ENCODE measurements around the gene C2orf74.
"Not testable (repeated sequence)": the region's sequence is repeated elsewhere in the genome, so short reads cannot be mapped to it uniquely, and the experiment has no call there.

Gene C2orf74

DNA sequence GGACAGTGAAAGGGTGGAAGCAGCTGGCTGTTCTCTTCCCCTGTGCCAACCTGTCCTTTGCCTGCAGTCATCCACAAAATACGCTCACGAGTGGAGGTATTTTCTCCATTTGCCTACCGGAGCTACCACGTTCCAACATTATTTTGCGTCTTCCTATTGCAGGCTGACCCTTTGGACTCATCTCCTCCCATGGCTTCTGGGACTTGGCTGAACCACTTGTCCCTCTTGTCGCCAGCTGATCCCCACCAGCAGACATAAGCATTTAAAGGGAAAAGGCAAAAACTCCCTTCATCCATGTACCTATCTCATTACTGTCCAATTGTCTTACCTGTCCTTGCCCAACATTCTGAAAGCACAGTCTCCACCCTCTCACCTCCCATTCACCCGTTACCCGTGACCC, 13.0 kb downstream of the C2orf74 start:
- DNase-seq, result no peak

DNA sequence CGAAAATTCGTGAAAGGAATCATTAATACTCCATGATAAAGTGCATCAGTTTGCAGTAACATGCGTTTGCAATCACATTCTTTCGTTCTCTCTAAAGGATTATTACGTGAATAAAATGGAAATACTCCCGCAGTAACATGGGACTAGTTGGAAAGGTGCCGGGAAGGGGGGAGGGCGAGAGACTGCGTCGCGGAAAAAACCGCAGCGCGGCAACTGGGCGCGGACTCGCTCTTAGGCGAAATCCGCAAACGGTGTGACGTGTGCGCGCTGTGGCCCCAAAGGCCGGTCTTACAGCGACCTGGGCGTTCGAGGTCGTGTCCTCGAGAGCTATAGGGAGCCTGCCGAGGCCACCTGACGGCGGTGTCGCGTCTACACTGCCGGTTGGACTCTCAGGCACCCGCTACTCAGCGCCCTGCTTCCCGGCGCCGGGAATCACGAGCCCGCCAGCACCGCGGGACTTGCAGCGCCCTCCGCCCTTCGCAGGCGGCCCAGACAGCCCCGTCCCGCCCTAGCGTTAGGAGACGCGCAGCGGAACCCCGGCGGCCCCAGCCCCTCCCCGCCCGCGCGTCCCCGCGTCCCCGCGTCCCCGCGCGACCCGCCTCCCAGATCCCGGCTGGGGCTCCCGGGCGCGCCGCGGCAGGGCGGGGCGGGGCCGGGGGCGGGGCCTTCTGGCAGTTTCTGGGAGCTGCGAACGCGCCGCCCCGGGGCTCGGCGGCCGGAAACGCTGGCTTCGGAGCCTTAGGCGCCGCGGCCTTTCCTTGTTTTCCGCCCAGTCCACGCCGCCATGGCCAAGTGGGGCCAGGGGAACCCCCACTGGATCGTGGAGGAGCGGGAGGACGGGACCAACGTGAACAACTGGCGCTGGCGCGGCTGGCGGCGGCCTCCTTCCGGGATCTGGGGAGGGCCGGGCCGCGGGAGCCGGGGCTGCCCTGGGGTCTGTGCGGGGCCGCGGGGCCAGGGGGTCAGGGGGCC, 15.1 kb downstream of the C2orf74 start:
- peak; percentile 93 for DNase-seq

DNA sequence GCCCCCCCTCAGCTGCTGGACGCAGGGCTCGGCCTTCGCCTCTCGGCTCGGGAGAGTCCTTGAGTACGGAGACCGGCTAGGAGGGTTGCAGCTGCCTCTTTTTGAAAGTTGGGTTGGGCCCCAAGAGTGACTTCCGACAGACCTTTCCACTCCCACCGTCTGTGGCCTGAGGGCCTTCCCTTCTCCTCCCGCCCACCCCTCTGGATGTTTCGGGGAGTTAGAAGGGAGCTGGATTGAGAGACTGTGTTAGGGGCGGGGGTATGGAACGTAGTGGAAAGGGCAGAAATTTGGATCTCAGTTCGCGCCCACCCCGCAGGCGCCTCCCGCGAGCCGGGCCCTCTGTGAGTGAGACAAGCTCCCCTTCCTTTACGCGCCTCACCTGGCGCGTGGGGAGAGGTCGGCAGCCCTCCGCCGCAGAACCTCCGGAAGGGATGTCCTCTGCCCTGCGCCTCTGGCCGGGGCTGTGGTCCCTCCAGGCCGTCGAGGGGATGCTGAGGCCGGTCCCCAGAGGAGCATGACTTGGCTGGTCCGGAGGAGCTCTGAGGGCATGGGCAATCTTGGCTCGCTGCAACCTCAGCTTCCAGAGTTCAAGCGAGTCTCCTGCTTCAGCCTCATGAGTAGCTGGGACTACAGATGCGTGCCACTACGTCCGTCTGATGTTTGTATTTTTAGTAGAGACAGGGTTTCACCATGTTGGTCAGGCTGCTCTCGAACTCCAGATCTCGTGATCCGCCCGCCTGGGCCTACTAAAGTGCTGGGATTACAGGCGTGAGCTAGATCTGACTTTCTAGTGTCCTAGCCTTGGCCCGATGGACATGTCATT, 15.9 kb downstream of the C2orf74 start:
- DNase-seq, result peak; percentile 50

DNA sequence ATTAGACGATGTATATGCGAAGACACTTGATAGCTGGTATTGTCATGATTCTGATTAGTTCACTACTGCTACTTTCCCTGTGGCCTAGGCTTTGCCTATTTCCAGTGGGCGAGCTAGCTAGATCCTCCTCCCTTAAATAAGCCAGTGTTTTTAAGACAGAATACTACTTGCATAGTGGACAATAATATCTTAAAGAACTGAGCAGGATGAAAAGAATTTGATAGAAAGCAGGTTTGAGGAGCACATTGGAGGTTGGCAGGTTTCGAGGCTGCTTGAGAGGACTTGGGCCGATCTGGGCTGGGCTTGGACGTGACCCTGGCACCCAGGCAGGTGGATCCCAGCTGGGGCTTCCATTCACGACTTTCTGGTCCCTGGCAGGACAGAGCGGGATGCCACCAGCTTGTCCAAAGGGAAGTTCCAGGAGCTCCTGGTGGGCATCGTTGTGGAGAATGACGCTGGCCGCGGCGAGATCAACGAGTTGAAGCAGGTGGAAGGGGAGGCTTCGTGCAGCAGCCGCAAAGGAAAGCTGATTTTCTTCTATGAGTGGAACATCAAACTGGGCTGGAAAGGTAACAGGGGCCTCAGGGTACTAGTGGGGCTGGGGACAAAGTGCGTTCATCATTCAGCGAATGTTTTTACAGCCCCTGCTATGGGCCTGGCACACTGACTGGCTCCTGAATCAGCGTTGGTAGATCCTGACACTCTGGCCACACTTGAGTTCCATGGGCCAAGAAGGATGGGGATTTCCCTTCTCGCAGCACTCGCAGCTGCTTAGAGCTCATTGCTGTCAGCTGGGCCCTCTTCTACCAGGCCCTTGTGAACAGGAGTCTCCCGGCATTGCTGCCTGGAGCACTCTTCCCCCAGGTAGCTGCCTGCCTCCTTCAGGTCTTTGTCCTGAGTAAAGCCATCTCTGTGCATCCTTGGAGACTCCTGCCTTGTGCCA, 16.9 kb downstream of the C2orf74 start:
- DNase-seq, result peak; percentile 26

DNA sequence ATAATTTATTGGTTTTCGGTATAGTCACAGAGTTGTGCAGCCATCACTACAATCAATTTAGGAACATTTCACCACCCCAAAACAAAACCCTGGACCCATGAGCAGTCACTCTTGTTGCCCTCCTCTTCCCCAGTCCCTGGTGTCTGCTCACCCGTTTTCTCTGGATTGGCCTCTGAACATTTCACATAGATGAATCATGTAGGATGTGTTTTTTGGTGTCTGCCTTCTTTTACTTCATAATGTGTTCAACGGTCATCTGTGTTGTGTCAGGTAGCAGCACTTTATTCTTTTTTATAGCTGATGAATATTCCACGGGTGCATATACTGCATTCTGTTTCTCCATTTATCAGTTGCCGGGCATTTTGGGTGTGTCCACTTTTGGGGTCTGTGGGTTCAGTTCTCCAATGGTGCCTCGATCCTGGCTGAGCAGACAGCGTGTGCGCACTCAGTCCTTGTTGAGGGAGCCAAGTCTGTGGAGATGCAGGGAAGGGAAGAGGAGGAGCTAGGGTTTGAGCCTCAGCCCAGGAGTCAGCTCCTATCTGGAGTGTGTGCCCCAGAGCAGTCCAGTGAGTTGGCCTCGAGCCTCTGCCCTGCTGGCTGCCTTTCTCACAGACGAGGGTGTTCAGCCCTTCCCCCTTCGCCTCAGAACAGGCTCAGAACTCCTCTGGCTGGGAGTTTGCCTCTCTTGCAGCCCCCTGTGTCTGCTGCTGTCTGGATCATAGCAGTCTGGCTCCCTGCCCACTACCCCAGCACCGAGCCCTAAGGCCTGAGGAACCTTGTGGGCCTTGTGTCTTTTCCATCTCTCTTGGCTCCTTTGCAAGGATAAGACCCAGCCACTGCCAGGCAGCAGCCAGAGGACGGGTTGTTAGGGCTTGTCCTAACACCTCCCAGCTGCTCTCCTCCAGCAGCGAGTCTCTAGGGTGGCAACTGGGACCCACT, 18.0 kb downstream of the C2orf74 start:
- DNase-seq, result no peak

DNA sequence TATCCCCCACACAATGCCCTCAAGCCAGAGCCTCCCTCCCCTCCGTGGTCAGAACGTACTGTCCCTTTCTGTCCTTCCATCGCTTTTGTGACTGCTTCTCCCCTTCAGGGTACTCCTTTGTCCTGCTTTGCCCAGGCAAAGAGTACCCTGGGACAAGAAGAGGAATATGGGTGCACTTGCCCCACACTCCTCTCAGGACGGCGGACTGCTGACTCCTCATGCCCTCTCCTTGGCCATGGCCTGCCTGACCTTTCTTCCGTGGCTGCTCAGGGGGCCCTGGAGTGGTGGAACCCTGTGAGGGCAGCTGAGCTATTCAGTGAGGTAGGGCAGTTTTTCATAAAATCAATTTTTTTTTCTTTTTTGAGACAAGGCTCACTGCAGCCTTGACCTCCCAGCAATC, 18.7 kb downstream of the C2orf74 start:
- no peak for DNase-seq

DNA sequence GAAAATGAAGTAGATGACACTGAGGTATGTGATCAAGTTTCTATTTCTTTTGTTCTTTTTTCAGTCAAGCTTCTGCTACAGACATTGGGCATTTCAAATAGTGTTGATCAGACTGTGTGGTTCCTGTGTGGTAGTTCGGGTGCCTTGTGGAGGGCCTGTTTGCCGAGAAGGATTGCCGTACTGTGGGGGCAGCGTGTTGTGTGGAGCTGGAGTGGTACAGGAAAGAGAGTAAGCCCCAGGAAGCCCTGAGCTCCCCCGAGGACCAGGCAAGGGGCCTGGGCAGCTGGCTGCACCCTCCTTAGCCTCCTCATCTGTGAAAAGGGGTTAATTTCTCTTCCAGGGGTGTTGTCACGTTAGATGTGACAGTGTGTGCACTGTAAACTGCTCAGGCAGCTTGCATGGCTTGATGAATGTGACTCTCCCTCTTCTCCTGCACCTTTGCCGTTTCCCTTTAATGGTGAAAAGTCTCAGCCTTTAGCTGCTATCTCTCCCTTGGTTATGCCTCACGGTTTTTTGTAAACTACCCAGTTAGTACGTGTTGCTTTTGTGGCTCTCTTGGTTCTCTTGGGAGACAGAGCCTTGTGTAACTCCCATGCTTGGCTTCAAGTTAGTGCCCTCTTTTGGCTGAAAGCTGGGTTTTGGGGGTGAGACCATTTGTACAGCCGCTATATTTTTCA, 19.5 kb downstream of the C2orf74 start:
- no peak for DNase-seq

DNA sequence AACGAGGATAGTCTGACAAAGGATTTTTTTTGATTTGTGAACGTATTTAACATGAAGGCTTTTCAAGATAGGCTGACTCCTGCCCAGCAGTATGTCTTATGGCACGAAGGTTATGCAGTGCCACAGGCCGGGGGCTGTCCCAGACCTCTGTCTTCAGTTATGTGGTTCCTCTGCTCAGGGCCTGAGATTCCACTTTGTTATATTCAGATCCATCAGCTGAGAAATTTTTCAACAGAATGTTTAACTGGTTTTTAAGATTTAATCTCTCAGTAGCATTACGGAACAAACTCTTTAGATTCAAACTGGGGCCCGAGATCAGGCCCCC, 20.0 kb downstream of the C2orf74 start:
- DNase-seq, result no peak

DNA sequence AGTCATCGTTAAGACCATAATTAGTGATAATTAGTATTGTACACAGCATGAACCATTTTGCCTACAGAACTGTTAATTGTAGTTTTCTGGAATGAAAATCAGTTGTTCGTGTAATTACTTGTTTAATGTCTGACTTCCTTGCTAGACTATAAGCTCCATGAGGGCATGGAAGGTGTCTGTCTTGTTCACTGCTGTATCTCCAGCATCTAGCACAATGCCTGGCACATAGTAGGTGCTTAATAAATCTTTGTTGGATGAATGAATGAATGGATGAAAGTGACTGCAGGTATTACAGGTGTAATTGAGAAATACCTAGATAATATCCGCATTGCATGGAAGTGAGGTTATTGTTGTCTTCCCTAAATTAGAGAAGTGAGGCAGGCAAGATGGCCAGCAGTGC, 21.8 kb downstream of the C2orf74 start:
- DNase-seq, result no peak

DNA sequence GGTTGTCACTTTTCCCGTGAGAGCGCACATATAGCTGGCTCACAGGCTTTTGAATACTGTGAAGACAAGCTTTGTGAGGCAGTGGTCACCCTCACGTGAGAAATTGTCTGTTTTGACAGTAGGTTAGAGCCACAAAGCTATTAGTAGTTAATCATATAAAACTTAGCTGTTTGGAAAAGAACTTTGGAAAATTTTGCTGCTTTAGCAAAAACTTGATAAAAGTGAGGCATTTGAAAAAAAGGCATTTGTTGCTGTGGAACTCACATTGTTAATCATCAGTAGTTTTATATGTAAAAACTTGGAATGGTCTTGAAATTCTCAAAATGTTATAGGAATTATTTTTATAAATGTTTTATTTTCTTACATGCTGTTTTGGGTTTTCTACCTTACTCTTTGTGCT, 22.3 kb downstream of the C2orf74 start:
- no peak for DNase-seq

DNA sequence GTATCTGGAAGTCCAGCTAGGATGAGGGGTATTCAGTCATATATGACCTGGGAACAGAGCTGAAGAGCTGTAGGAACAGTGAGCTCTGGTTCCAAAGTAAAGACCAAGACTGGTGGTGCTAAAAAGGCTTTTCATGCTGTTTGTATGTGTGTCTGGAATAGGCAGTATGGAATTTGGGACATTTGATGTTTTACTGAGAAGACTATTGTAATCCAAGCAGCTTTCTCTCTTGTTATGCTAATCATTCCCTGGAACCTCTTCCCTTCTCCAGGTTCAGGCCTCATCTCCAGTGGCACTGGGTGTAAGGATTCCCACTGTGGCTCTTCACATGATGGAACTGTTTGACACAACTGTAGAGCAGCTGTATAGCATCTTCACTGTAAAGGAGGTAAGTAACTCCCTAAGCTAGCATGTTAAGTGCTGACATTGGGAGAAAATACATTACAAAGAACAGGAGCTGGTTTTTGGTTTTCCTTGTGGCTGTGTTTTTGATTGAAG, 23.3 kb downstream of the C2orf74 start:
- DNase-seq, result no peak

DNA sequence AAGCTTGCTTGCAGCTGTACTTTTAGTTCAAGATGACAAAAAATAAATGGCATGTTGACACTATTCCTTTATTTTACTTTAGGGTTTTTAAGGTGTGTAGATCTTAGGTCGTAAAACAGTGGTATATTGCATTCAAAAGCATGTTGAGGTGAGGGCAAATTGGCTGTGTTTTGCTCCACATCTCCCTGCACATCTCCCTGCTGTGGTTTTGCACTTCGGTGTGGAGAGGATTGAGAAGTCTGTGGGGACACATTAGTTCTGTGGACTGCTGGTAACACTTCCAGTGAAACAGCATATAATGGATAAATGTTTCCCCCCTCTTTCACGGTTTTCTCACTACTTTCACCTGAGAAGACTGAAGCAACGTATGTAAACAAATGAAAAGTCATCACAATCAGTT, 25.1 kb downstream of the C2orf74 start:
- DNase-seq, result no peak

DNA sequence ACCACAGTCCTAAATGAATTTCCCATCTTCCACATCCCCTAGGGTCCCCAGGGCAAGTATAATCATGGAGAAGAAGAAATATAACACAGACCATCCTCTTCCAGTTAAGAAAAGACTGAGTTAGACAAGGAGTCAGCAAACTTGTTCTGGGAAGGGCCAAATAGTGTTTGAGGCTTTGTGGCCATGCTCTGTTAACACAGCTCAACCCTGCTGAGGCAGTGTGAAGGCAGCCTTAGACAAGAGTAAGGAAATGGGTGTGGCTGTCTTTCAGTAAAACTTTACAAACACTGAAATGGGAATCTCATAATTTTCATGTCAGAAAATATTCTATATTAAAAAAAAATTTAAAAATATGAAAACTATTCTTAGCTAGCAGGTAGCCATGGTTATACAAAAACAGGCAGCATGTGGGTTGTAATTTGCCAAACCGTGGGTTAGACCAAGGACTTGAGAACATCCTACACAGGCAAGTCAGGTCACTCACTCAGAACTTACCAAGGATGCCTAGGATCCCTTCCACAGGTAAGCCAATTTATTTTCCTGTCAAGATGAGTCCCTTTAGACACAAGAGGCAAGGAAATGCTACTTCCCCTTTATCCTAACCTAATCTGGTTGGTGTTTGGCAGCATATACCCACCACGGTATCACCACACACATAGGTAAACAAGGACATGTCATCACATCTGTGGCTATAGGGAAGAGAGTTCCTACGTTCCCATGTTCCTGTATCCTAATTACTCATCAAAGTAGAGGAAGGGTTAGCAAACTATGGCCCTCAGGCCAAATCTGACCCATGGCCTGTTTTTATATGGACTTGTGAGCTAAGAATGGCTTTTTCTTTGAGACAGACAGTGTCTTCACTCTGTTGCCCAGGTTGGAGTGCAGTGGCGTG, 31.9 kb downstream of the C2orf74 start:
- peak; percentile 36 for DNase-seq

DNA sequence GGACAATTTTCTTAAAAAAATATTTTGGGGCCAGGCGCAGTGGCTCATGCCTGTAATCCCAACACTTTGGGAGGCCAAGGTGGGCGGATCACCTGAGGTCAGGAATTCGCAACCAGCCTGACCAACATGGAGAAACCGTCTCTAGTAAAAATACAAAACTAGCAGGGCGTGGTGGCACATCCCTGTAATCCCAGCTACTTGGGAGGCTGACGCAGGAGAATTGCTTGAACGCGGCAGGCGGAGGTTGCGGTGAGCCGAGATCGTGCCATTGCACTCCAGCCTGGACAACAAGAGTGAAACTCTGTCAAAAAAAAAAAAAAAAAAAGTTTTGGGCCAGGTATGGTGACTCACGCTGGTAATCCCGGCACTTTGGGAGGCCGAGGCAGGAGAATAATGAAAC, 32.7 kb downstream of the C2orf74 start:
- not testable (repeated sequence) for DNase-seq

DNA sequence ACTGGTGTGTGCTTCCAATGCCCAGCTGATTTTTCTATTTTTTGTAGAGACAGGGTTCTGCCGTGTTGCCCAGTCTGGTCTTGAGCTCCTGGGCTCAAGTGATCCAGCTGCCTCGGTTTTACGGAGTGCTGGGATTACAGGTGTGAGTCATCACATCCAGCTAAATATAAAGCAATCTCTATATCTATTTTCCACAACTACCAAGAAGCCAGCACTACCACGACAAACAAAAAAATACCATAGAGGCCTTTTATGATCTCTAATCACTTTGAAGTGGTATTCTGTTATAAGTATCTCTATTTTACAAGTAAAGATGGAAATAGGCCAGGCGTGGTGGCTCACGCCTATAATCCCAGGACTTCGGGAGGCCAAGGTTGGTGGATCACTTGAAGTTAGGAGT, 34.7 kb downstream of the C2orf74 start:
- DNase-seq, result no peak

DNA sequence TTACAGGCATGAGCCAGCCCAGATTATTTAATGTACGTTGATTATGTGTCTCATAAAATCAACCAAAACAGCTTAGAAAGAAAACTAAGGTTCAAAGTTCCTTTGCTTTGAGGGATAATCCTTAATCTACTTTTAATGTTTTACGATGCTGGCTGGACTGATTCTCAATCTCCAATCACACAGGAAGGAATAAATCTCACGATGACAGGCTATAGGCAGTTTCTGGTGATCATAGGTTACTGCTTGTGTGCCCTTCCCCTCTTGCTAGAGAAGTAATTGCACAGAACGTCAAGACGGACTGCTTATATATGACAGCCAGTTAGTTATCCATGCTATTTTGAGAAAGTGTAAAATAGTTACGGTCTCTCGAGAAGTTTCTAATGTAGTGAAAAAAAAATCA, 43.1 kb downstream of the C2orf74 start:
- DNase-seq, result no peak

DNA sequence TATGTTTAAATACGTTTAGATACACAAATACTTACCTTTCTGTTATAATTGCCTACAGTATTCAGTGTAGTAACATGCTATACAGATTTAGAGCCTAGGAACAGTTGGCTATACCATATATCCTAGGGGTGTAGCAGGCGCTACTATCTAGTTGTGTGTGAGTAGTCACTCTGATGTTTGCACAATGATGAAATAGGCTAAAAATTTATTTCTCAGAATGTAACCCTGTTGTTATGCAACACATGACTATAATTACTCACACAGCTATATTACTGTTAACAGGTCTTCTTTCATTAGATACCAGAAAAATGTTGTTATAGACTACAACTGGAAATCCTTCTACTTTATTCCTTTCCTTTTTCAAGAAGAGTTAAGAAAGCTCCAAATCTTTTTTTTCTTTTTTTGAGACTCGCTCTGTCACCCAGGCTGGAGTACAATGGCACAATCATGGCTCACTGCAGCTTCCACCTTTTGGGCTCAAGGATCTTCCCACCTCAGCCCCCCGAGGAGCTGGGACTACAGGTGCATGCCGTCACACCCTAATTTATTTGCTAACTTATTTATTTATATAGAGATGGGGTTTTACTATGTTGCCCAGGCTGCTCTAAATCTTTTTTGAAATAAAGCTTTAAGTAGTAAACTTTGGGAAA, 48.5 kb downstream of the C2orf74 start:
- no peak for DNase-seq

DNA sequence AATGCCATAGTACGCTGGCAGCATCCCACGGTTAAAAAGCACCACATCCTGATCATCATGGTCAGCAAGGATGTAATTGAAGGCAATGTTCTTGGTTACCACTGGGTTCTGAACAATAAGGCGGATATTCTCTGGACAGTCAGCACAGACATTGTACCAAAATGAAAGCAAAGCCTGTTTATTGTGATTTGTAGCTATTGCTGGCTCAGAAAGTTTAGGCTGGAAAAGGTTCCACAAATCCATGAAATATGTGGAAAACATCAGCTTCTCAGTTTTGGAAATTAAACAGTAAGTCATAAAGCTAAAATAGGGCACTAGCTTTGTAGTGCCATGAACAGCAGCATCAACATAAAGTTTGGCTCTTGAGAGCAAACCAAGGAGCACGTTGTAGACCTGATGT, 52.2 kb downstream of the C2orf74 start:
- DNase-seq, result no peak

All from CD4-positive, alpha-beta T cell treated with Interleukin-10 for 1 hour (primary cell).